ENCODE results near the gene SP140.

GRCh38 chr2:230348787-230349186, 123.3 kb downstream of the SP140 start:
- TF ChIP-seq GTF2F1 (IDR thresholded peaks at IDR 0.05; ENCODE audit: low read length), result no peak
- no peak for TF ChIP-seq MXI1 (IDR thresholded peaks at IDR 0.05; ENCODE audit: borderline replicate concordance, low read depth, low read length)
- no peak for TF ChIP-seq MAFF (IDR thresholded peaks at IDR 0.05; ENCODE audit: low read depth, low read length)
- TF ChIP-seq ZFP36L1 (CRISPR knock-in tag; IDR thresholded peaks at IDR 0.05), result no peak
